HG03060 (cell line): Measurements from ENCODE around the gene ADAM10.

ENCODE experiments used
- ATAC-seq: cut with Tn5 transposase; IDR thresholded peaks from one replicate; pipeline ENCODE4 v1.9.1; 2021; ENCODE audit warnings: low read depth, moderate number of reproducible peaks; ENCODE audit not compliant: unreplicated experiment

Gene ADAM10

GRCh38 chr15:58684036-58684710 lies 65.3 kb downstream of the ADAM10 start:
- no peak for ATAC-seq

GRCh38 chr15:58682234-58682633 lies 67.3 kb downstream of the ADAM10 start:
- ATAC-seq = no peak

- ATAC-seq = no peak
Measured at GRCh38 chr15:58678683-58679082, 70.8 kb downstream of the ADAM10 start.

- ATAC-seq = no peak
Measured at GRCh38 chr15:58677426-58677825, 72.1 kb downstream of the ADAM10 start.

- ATAC-seq = no peak
Measured at GRCh38 chr15:58676766-58677165, 72.7 kb downstream of the ADAM10 start.

GRCh38 chr15:58671186-58671585 lies 78.3 kb downstream of the ADAM10 start:
- no peak for ATAC-seq

GRCh38 chr15:58669108-58669507 lies 80.4 kb downstream of the ADAM10 start:
- no peak for ATAC-seq

GRCh38 chr15:58666957-58667356 lies 82.5 kb downstream of the ADAM10 start:
- ATAC-seq = no peak

- no peak for ATAC-seq
Measured at GRCh38 chr15:58665672-58666071, 83.8 kb downstream of the ADAM10 start.

GRCh38 chr15:58650102-58650501 lies 99.4 kb downstream of the ADAM10 start:
- ATAC-seq = no peak

- ATAC-seq = no peak
Measured at GRCh38 chr15:58649175-58649574, 100.3 kb downstream of the ADAM10 start.

GRCh38 chr15:58643996-58644395 lies 105.5 kb downstream of the ADAM10 start:
- no peak for ATAC-seq

- no peak for ATAC-seq
Measured at GRCh38 chr15:58641660-58642059, 107.8 kb downstream of the ADAM10 start.

- no peak for ATAC-seq
Measured at GRCh38 chr15:58639992-58640391, 109.5 kb downstream of the ADAM10 start.

- no peak for ATAC-seq
Measured at GRCh38 chr15:58639002-58639756, 110.3 kb downstream of the ADAM10 start.

GRCh38 chr15:58632789-58633188 lies 116.7 kb downstream of the ADAM10 start:
- no peak for ATAC-seq

GRCh38 chr15:58631319-58631718 lies 118.2 kb downstream of the ADAM10 start:
- ATAC-seq = no peak

GRCh38 chr15:58629625-58630024 lies 119.9 kb downstream of the ADAM10 start:
- no peak for ATAC-seq

GRCh38 chr15:58628206-58628947 lies 121.1 kb downstream of the ADAM10 start:
- ATAC-seq = no peak

- no peak for ATAC-seq
Measured at GRCh38 chr15:58627701-58628100, 121.8 kb downstream of the ADAM10 start.

GRCh38 chr15:58627046-58627445 lies 122.5 kb downstream of the ADAM10 start:
- ATAC-seq = no peak
